Measurements from ENCODE around the gene IL26. TPM values are rescaled to one million over a fixed set of nuclear protein-coding genes. Genes with fewer than 3 reads are reported as not detected.

Gene IL26
- total RNA-seq, 4 donors from 2014 or later = not detected

DNA sequence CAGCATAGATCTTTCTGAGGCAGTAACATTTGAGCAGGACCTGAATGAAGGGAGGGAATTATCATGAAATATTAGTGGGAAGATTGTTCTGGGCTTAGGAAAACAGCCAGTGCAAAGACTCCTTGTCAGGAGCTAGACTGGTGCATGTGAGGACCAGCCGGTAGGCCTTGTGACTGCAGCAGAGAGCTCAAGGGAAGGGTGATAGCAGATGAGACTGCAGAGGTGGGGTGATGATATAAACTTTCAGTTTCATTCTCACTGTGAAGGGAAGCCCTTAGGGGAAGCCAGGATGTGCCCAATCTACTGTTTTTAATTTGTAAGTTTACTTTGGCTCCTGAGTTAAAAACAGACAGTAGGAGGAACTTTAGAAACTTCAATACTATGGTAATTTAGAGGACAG, 15.4 kb upstream of the IL26 start:
- H3K27me3 ChIP-seq = no peaks in the 10 kb centered on the region
- H3K36me3 ChIP-seq = no peaks in the 10 kb centered on the region
- H3K27ac ChIP-seq = no peak overlapping the region
- TF ChIP-seq POLR2A (IDR thresholded peaks at IDR 0.05) (no peak), EP300 (IDR thresholded peaks at IDR 0.05) (no peak), POLR2AphosphoS5 (IDR thresholded peaks at IDR 0.05) (no peak)
- TF ChIP-seq, protein P1, sequence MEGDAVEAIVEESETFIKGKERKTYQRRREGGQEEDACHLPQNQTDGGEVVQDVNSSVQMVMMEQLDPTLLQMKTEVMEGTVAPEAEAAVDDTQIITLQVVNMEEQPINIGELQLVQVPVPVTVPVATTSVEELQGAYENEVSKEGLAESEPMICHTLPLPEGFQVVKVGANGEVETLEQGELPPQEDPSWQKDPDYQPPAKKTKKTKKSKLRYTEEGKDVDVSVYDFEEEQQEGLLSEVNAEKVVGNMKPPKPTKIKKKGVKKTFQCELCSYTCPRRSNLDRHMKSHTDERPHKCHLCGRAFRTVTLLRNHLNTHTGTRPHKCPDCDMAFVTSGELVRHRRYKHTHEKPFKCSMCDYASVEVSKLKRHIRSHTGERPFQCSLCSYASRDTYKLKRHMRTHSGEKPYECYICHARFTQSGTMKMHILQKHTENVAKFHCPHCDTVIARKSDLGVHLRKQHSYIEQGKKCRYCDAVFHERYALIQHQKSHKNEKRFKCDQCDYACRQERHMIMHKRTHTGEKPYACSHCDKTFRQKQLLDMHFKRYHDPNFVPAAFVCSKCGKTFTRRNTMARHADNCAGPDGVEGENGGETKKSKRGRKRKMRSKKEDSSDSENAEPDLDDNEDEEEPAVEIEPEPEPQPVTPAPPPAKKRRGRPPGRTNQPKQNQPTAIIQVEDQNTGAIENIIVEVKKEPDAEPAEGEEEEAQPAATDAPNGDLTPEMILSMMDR (IDR thresholded peaks at IDR 0.05) = no peak
- DNase-seq (ENCODE audit: low spot score in 2 of 2) = no peak
- WGBS = 17% methylated on average over 1 of the region's 1 CpG
- H3K4me1 ChIP-seq = peaks cover 7% of the 10 kb centered on the region
- H3K4me3 ChIP-seq = no peak overlapping the region
- no peaks in the 10 kb centered on the region for H3K9me3 ChIP-seq

DNA sequence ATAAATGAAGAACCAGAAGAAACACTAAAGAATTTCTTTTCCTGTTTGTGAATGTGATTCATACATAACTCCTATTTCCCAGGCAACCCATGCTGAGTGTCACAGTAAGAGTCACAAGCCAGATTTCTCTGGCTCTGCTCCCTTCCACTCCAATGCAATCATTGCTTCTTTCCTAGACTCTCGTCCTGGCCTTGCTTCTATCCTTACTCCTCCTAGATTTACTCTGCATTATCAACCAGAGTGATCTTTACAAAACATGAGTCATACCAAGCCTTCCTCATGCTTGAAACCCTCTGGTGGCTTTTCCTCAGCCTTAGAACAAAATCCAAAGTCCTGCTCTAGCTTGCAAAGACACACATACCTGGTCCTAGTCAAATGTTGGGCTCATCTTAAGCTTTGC, 14.5 kb upstream of the IL26 start:
- Histone ChIP-seq H3K27ac (no peak overlapping the region), H3K4me1 (peaks cover 7% of the 10 kb centered on the region), H3K4me3 (no peak overlapping the region), H3K27me3 (no peaks in the 10 kb centered on the region), H3K9me3 (no peaks in the 10 kb centered on the region), H3K36me3 (no peaks in the 10 kb centered on the region)
- TF ChIP-seq POLR2AphosphoS5 (IDR thresholded peaks at IDR 0.05) = no peak
- no peak for TF ChIP-seq POLR2A (IDR thresholded peaks at IDR 0.05)
- no peak for TF ChIP-seq EP300 (IDR thresholded peaks at IDR 0.05)
- TF ChIP-seq, protein P1 (IDR thresholded peaks at IDR 0.05) = no peak
- DNase-seq (ENCODE audit: low spot score in 2 of 2) = no peak
- WGBS = 35% methylated on average over 1 of the region's 1 CpG

DNA sequence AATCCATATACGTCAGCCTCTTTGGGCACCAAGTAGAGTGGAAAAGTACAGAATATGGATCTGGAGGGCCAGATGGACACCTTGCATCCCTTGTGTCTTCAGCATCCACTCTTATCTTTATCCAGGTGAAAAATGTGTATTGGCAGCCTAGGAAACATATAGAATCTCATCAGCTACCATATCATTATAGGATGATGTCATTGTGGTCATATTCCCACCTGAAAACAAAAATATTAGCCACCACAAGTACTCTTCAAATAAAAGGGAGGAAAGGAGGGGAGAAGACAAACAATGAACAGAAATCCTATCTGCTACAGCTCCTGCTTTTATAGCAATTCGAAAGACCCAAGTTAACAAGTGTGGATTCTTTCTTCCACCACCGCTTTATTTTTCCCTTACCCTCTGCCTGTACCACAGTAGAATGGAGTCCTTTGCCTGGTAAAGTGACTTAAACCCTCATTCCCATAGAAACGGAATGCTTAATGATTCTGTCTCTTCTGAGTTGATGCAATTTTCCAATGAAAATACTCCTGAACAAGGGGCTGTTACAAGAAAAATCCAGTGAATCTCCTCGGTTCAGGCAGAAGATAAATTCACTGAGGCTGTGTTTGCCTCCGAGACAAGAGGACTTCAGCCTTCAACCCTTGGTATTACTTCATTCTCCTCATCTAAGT, 13.8 kb upstream of the IL26 start:
- no peak for DNase-seq (ENCODE audit: low spot score in 2 of 2)
- Histone ChIP-seq H3K27ac (no peak overlapping the region), H3K36me3 (no peaks in the 10 kb centered on the region), H3K9me3 (no peaks in the 10 kb centered on the region), H3K27me3 (no peaks in the 10 kb centered on the region), H3K4me1 (peaks cover 7% of the 10 kb centered on the region), H3K4me3 (no peak overlapping the region)
- TF ChIP-seq POLR2AphosphoS5 (IDR thresholded peaks at IDR 0.05) (no peak), POLR2A (IDR thresholded peaks at IDR 0.05) (no peak), EP300 (IDR thresholded peaks at IDR 0.05) (no peak)
- TF ChIP-seq, protein P1 (IDR thresholded peaks at IDR 0.05) = no peak
- WGBS = 88% methylated on average over 6 of the region's 6 CpGs

DNA sequence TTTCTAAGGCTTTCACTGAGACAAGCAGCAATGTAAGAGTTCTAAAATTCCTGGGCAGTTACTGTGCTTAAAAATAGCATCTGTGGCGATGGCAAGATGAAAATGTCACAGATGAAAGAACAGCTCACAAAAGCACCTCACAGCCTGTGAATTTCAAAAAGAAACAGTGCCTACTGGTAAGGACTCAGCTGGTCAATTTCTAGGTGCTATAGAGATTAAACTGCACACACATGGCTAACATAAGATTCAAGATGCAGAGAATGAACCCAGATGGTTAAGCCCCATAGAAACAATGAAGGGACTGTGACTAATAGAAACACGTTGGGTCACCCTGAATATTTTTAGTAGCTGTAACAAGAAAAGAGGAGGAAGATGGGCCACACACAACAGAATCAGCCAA, 12.0 kb upstream of the IL26 start:
- DNase-seq (ENCODE audit: low spot score in 2 of 2) = no peak
- TF ChIP-seq EP300 (IDR thresholded peaks at IDR 0.05) = no peak
- TF ChIP-seq, protein P1 (IDR thresholded peaks at IDR 0.05) = no peak
- TF ChIP-seq POLR2A (IDR thresholded peaks at IDR 0.05) = no peak
- Histone ChIP-seq H3K27me3 (no peaks in the 10 kb centered on the region), H3K36me3 (no peaks in the 10 kb centered on the region), H3K9me3 (no peaks in the 10 kb centered on the region), H3K27ac (no peak overlapping the region), H3K4me3 (no peak overlapping the region), H3K4me1 (peaks cover 7% of the 10 kb centered on the region)
- 50% methylated on average over 2 of the region's 2 CpGs for WGBS

- WGBS = 59% methylated on average over 2 of the region's 2 CpGs
- no peaks in the 10 kb centered on the region for H3K27me3 ChIP-seq
- H3K4me3 ChIP-seq = peak overlapping the region; percentile 27
- H3K27ac ChIP-seq = no peak overlapping the region
- peaks cover 7% of the 10 kb centered on the region for H3K4me1 ChIP-seq
- no peak for TF ChIP-seq POLR2A (IDR thresholded peaks at IDR 0.05)
- no peak for TF ChIP-seq EP300 (IDR thresholded peaks at IDR 0.05)
- TF ChIP-seq, protein P1 (IDR thresholded peaks at IDR 0.05) = no peak
- no peak for TF ChIP-seq POLR2AphosphoS5 (IDR thresholded peaks at IDR 0.05)
- no peaks in the 10 kb centered on the region for H3K36me3 ChIP-seq
- no peak for DNase-seq (ENCODE audit: low spot score in 2 of 2)
- H3K9me3 ChIP-seq = no peaks in the 10 kb centered on the region
Measured at GRCh38 chr12:68237078-68237477, 11.5 kb upstream of the IL26 start.

Data from suprapubic skin (tissue), 4 donors.